ENCODE data around the gene BTNL9. TPM values are rescaled to one million over a fixed set of nuclear protein-coding genes. Genes with fewer than 3 reads are reported as not detected.

The BTNL9 gene
- total and polyA plus RNA-seq, 2 of the 8 experiments (the other 6 are each of a cell fraction or from before 2014, with no cell fraction given): 0.23 to 0.89 TPM

GRCh38 chr5:181060231-181060590 is 20.1 kb downstream of the BTNL9 start:
- H3K27me3 ChIP-seq (replicated peaks in 1 of 4; ENCODE audit: control insufficient read depth in 3 of 4, extremely low read depth in 1 of 4, insufficient read depth in 3 of 4, low read length in 3 of 4): peaks cover 41 to 70% (median 63%) of the 10 kb centered on the region in 4 experiments
- H4K91ac ChIP-seq (replicated peaks; ENCODE audit: insufficient read length, low read length): no peak overlapping the region
- no peaks in the 10 kb centered on the region for H3K79me2 ChIP-seq (ENCODE audit: control insufficient read depth in 1 of 2, insufficient read depth in 2 of 2, low read length in 2 of 2)
- H3K4me1 ChIP-seq (replicated peaks in 1 of 4; ENCODE audit: control insufficient read depth in 3 of 4, insufficient read depth in 4 of 4, low read length in 3 of 4): peaks cover 0 to 4% (median 3%) of the 10 kb centered on the region in 4 experiments; a peak in 3 of 7 replicates
- H3K4me2 ChIP-seq (ENCODE audit: insufficient read depth in 1 of 2, low read depth in 2 of 2, low read length in 2 of 2): peak overlapping the region in 1 of 2 experiments; percentile 83; a peak in 1 of 4 replicates
- FAIRE-seq (no peak), DNase-seq (ENCODE audit: low read depth in 1 of 2, low spot score in 2 of 2) (no peak)
- ChIA-PET CTCF (ENCODE audit: partially characterized antibody) (interaction anchor here (1.2 to 1.4 kb wide), 2 partner anchors 27 to 252 kb away, joined by 3 read pairs; no protein-coding TSS in a partner anchor), POLR2A (ENCODE audit: partially characterized antibody) (no interaction called here)
- H3K36me3 ChIP-seq (ENCODE audit: control insufficient read depth in 2 of 4, insufficient read depth in 4 of 4, low read length in 3 of 4): 0 out of 8 replicates have a peak, but pooled peaks cover 0 to 2% (median 0%) of the 10 kb centered on the region in 4 experiments
- H3K79me1 ChIP-seq (ENCODE audit: low read depth, low read length): no peaks in the 10 kb centered on the region
- peaks cover 0 to 5% of the 10 kb centered on the region in 2 experiments; a peak in 2 of 4 replicates for H3K9me3 ChIP-seq (ENCODE audit: insufficient read depth in 2 of 2, low read depth in 1 of 2, low read length in 1 of 2)
- no peak overlapping the region for H4K5ac ChIP-seq (ENCODE audit: insufficient read length, low read depth, low read length)
- H3K27ac ChIP-seq (ENCODE audit: low read depth, low read length): no peak overlapping the region
- no peak for TF ChIP-seq EGR1 (IDR thresholded peaks at IDR 0.05; ENCODE audit: borderline replicate concordance, low read depth, low read length)
- TF ChIP-seq SRF (IDR thresholded peaks at IDR 0.05; ENCODE audit: low read depth, low read length): no peak
- TF ChIP-seq SAP30 (IDR thresholded peaks at IDR 0.05; ENCODE audit: insufficient read depth, insufficient replicate concordance, low read length): no peak
- no peak for TF ChIP-seq FOSL1 (IDR thresholded peaks at IDR 0.05; ENCODE audit: insufficient read depth, low read depth, low read length)
- peak overlapping the region in 1 of 4 experiments; percentile 51; a peak in 1 of 8 replicates for H3K4me3 ChIP-seq (ENCODE audit: extremely low read depth in 1 of 4, insufficient read depth in 2 of 4, low read depth in 3 of 4, low read length in 4 of 4)
- H3K14ac ChIP-seq (ENCODE audit: insufficient read length): no peak overlapping the region
- H2BK20ac ChIP-seq (ENCODE audit: low read length): no peak overlapping the region
- no peak overlapping the region for H2AK5ac ChIP-seq (ENCODE audit: low read depth, low read length)
- no peak overlapping the region for H3K23ac ChIP-seq (ENCODE audit: insufficient read length)
- H2BK120ac ChIP-seq (replicated peaks; ENCODE audit: low read depth, low read length): no peak overlapping the region
- peaks cover 2% of the 10 kb centered on the region in 2 experiments for H4K20me1 ChIP-seq (replicated peaks in 1 of 2; ENCODE audit: control insufficient read depth in 1 of 2, insufficient read depth in 2 of 2, low read length in 2 of 2)
- no peak overlapping the region for H2BK12ac ChIP-seq (ENCODE audit: low read depth, low read length)
- H2BK5ac ChIP-seq (ENCODE audit: low read depth, low read length): no peak overlapping the region
- H4K8ac ChIP-seq (ENCODE audit: extremely low read depth, insufficient read depth, low read length): no peak overlapping the region
- H2BK15ac ChIP-seq (ENCODE audit: low read length): no peak overlapping the region
- H3K9ac ChIP-seq (replicated peaks in 1 of 4; ENCODE audit: extremely low read depth in 1 of 4, low read depth in 3 of 4, low read length in 3 of 4): no peak overlapping the region
- H3K56ac ChIP-seq (replicated peaks; ENCODE audit: insufficient read length, low read depth, low read length): no peak overlapping the region
- H3K18ac ChIP-seq (ENCODE audit: extremely low read depth, low read length): no peak overlapping the region
- H2AFZ ChIP-seq (ENCODE audit: low read length): no peak overlapping the region
- H3K4ac ChIP-seq (replicated peaks; ENCODE audit: insufficient read length, low read depth, low read length): no peak overlapping the region
- peaks cover 6% of the 10 kb centered on the region; the same call in 1 of the 2 replicates for H3K23me2 ChIP-seq (ENCODE audit: low read depth, low read length)
- 79% methylated on average over 8 of the region's 8 CpGs; no CpG with 5 or more reads in 1 of the 2 experiments for WGBS, 2 experiments (ENCODE audit: extremely low coverage in 1 of 2, insufficient coverage in 1 of 2, insufficient read length in 1 of 2, insufficient replicate concordance in 2 of 2, low coverage in 1 of 2, low lambda C conversion rate in 2 of 2, missing lambda C conversion rate in 1 of 2)
